A549 treated with Mapracorat at 1 μM for 4 hours (cell line): Measurements from ENCODE around the gene RAB22A. TPM values are rescaled to one million over a fixed set of nuclear protein-coding genes. Genes with fewer than 3 reads are reported as not detected.

Source experiments
- total RNA-seq: library from RNA; stranded (reverse); fragments of 200-300 nt; extraction: Qiagen RNA extraction; gene quantifications from 5 replicates; pipeline ENCODE4 v1.2.3, GENCODE V29; 2022

RAB22A gene, protein sequence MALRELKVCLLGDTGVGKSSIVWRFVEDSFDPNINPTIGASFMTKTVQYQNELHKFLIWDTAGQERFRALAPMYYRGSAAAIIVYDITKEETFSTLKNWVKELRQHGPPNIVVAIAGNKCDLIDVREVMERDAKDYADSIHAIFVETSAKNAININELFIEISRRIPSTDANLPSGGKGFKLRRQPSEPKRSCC
- 9.1 to 12.5 TPM (median 11.0 TPM) in 5 replicates for total RNA-seq

DNA sequence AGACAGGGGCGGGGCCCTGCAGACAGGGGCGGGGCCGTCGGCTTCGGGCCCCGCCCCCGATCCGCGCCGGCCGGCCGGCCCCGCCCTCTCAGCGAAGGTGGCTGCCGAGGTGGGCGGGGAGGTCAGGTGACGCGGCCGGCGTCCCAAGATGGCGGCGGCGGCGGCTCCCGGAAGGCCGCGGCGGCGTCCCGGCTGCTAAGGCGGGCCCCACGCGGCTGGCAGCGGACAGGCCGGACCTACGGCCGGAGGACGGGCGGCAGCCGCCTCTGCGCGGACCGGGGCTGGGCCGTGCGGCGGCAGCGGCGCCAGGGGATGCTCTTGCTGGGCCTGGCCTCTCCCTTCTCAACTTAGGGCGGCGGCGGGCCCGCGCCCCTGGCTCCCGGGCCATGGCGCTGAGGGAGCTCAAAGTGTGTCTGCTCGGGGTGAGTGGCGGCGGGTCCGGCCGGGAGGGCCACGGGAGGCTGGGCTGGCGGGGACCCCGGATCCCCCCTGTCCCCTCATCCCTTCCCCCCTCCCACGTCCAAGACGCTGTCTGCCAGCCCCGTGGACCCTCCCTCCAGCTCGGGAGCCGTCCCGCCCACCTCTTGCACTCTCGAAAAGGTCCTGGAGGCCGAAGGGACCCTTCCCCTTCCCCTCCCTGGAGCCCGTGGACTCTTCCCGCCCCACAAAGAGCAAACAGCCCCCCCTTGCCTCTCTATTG, at the start of gene RAB22A:
TSS of gene RAB22A (plus strand) at position 125 of the 700 bp plus-strand sequence. CDS start at position 387, 262 bp downstream.

DNA sequence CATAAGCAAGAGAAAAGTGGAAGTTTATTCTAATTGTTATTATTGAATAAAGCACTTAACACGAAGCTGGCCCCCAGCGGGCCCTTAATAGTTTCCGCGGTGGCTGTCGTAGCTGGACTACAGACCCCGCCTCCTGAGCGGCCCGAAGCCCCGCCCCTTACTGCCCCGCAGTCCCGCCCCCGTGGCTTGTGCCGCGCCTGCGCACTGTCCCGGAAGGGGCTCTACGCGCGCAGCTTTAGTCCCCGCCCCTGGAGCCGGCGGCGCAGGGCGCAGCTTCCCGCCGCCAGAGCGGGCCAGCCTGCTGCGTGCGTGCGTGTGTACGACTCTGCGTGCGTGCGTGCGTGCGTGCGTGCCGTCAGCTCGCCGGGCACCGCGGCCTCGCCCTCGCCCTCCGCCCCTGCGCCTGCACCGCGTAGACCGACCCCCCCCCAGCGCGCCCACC, 79.4 kb downstream of the RAB22A start, which contains the start of gene VAPB:
TSS of gene VAPB (plus strand) at position 348 of the 442 bp plus-strand sequence. CDS start 231 bp downstream, outside the sequence.

Other genes starting within 250 kb of the RAB22A start
- gene ANKRD60, start 81.1 kb upstream of the RAB22A start, total RNA-seq: not detected in 5 replicates
- gene VAPB, start 79.5 kb downstream of the RAB22A start, total RNA-seq: 48.3 to 54.3 TPM (median 53.1 TPM) in 5 replicates
- gene APCDD1L, start 205.7 kb downstream of the RAB22A start, total RNA-seq: 0.05 to 0.08 TPM (median 0.07 TPM) in 3 of 5 replicates, not detected in the others